HG02884 (cell line): ENCODE measurements around the gene RAB11FIP4.

Source experiments
- ATAC-seq: cut with Tn5 transposase; IDR thresholded peaks from one replicate; pipeline ENCODE4 v1.9.1; 2021; ENCODE audit warnings: mild to moderate bottlenecking, moderate library complexity; ENCODE audit not compliant: unreplicated experiment

Gene RAB11FIP4

GRCh38 chr17:31385428-31386285 lies 5.8 kb upstream of the RAB11FIP4 start:
- ATAC-seq, result no peak

DNA sequence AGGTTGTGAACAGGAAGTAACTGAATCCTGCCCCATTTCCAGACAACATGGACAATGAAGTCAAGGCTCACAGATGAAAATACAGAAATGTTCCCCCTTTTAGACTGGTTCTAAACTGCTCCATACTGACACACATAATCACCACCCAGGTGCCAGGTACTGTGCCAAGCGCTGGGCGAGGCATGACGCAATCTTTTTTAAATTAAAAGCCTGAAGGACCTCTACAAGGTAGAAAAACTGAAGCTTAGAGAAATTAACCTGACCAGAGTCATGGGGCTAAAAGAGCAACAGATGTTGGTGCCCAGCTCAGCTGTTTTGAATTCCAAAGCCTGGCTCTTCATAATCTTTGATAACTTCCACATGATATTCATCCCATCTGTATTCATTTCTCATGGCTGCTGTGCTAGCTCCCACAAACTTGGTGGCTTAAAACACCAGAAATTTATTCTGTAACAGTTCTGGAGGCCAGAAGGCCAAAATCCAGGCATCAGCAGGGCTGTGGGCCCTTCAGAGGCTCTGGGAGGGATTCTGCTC lies 4.9 kb upstream of the RAB11FIP4 start:
- ATAC-seq, result no peak

- no peak for ATAC-seq
Measured at GRCh38 chr17:31387438-31387837, 4.0 kb upstream of the RAB11FIP4 start.

- ATAC-seq, result no peak
Measured at GRCh38 chr17:31388351-31388750, 3.1 kb upstream of the RAB11FIP4 start.

- ATAC-seq, result no peak
Measured at GRCh38 chr17:31388770-31389656, 2.5 kb upstream of the RAB11FIP4 start.

GRCh38 chr17:31389657-31390381 lies 1.7 kb upstream of the RAB11FIP4 start:
- ATAC-seq, result no peak

DNA sequence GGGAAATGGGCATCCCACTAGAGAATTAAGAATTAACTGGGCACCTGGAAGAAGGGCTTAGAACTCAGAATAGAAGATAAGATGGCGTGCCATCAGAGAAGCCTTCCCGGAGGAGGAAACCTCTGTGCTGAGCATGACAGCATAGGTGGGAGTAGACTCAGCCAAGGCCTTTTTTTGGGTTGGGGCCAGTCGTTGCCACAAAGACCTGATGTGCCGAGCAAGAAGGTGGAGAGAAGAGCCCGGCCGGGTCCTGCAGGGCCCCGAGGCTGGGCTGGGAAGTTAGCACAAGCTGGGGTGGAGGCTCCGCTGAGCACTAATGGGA lies 1.1 kb upstream of the RAB11FIP4 start:
- no peak for ATAC-seq

DNA sequence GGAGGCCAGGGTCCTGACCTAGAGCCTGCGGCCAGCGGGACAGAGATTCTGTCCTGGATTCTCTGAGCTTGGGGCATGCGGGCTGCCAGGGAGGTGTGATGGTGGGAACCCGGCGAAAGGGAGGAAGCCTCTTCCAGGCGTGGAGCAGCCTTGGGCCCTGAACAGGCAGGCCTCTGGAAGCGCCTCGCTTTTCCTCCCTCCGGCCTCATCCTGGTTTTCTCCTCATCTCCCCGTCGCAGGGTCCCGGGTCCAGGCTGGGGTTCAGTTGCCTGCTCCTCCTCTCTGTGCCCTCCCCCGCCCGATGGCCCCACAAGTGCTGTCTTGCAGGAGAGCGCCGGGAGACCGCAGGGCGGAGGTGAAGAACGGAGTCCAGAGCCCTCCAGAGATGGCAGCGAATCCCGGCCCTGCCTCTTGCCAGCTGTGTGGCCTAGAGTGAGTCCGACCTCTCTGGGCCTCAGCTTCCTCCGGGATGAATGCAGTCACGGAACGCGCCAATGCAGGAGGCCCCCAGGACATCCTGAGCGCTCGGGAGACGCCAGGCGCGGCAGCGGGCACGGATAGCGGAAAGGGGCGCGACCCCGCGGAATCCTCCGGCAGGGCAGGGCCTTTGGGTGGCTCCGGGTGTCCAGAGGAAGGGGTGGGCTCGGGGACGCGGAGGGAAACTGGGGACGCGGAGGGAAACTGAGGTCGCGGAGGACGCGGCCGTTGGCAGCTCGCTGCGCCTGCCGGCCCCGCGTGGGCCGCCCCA lies 553 bp upstream of the RAB11FIP4 start:
- ATAC-seq, result no peak

- no peak for ATAC-seq
Measured at GRCh38 chr17:31392002-31392855, 754 bp downstream of the RAB11FIP4 start.

- no peak for ATAC-seq
Measured at GRCh38 chr17:31392856-31393748, 1.6 kb downstream of the RAB11FIP4 start.

DNA sequence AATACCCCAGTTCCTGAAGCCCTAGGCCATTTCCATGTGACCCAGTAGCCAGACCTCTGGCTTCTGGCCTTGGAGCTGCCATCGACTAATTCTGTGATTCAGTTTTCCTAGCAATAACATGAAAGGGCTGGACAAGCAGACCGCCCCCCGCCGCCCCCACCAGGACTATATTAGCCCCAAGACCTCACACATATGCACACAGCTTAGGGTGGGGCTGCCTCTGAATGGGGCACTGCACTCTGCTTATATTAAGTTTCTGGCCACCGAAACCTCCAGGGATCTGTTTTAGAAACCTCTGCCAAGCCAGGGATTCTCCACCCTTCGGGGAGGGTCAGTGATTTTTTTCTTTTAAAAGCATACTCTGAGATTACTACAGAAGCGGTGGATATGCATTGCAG lies 2.3 kb downstream of the RAB11FIP4 start:
- no peak for ATAC-seq

DNA sequence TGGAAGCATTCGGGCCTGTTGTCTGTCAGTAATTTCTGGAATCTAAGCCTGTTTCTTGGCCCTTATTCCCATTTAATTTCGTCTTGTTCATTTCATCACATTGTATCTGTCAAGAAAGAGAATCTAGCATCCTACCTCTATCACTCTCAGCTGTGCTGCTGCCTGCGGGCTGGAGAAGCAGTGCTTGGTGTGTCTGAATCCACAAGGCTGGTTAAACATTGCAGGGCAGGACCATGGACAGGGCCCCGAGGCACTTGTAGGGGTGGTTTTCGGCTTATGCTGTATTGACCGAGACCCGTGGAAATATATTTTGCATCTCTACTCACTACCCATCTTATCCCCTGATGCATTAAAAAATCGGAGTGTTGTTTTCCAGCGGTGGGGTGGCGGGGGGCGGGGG lies 3.1 kb downstream of the RAB11FIP4 start:
- no peak for ATAC-seq

DNA sequence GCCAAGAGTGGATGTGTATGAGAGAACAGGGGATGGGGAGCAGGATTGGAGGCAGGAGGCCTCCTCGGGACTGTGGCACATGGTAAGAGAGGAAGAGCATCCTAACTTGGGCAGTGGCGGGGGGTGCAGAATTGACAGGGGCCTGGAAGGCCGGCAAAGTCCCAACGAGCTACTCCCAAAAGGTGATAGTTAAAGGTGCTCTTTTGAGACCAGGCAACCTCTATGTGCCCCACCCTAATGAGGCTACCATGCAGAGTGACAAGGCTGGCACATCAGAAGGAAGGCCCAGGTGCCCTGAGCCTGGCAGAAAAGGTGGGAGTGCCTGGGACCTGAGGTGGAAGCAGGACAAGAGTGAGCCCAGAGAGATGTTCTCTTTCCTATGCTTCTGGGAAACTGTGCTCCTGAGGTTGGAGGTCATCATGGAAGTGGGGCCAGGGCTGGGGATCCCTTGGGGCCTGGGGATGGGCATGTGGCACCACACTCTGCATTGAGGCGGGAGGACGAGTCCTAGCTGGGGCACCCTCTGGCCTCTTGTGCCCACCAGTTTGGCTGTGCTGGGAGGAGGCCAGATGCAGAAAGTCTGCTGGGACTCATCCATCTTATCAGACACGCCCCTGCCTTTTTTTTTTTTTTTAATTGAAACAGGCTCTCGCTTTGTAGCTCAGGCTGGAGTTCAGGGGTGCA lies 5.9 kb downstream of the RAB11FIP4 start:
- ATAC-seq, result no peak

- no peak for ATAC-seq
Measured at GRCh38 chr17:31398381-31399311, 7.2 kb downstream of the RAB11FIP4 start.

- ATAC-seq, result no peak
Measured at GRCh38 chr17:31400481-31400950, 9.0 kb downstream of the RAB11FIP4 start.

DNA sequence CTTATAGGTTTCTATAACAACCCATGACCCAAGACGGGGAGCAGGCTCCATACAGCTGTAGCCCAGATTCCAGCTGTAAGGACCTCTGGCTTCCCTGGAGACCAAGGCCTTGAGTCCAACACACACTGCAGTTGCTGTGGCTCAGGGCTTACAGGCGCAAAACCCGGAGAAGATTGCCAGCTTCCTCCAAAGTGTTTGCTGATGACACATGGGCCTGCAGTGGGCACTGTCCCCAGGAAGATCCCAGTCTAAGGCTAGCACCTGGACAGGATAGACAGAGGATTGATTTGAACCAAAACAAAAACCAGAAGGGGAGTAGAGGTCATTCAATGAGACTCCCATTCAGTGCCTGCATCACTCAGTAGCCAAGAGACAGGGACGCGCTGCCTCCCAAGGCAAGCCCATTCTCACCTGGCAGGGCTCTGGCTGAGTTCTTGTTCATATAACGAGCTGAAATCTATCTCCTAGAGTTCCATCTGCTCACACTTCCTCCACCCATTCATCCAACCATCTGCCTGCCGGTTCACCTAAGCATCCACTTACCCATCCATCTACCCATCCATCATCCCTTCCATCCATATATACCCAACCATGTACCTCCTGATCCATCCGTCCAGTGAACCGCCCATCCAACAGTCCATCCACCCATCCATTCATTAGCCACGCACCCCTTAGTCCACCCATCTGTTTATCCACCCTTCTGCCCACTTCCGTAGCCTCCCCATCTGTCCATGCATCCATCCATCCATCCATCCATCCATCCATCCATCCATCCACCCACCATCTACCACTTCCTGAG lies 10.2 kb downstream of the RAB11FIP4 start:
- ATAC-seq, result no peak
